ACC112 (cell line): ENCODE results near the gene TUT1.
A peak's percentile ranks its signal among the peaks of the same experiment; 100 is the strongest.

Experiments used
- H2AFZ ChIP-seq: fragments of 200-600 bp; sonication (generic); one replicate; pipeline ENCODE4 v1.6.0; 2017; ENCODE audit warnings: antibody characterized with exemption, low read length; ENCODE audit not compliant: unreplicated experiment
- H3K27ac ChIP-seq: fragments of 200-600 bp; sonication (generic); 2 replicates; pipeline ENCODE4 v1.5.1; 2014; ENCODE audit warnings: low read depth, mild to moderate bottlenecking, antibody characterized with exemption, low read length, moderate library complexity
- H3K27me3 ChIP-seq: fragments of 200-600 bp; sonication (generic); 2 replicates; pipeline ENCODE4 v1.6.1; 2014; ENCODE audit warnings: mild to moderate bottlenecking, antibody characterized with exemption, low read length, moderate library complexity, mixed read lengths; ENCODE audit not compliant: insufficient read depth
- H3K36me3 ChIP-seq: fragments of 200-600 bp; sonication (generic); 2 replicates; pipeline ENCODE4 v1.6.1; 2016; ENCODE audit warnings: mild to moderate bottlenecking, antibody characterized with exemption, low read length, moderate library complexity, mixed read lengths; ENCODE audit not compliant: insufficient read depth
- H3K4me1 ChIP-seq: fragments of 200-600 bp; sonication (generic); one replicate; pipeline ENCODE4 v1.6.1; 2016; ENCODE audit warnings: low read length, mixed read lengths; ENCODE audit not compliant: insufficient read depth, unreplicated experiment, control insufficient read depth
- H3K4me3 ChIP-seq: fragments of 200-600 bp; sonication (generic); 2 replicates; pipeline ENCODE4 v1.5.1; 2014; ENCODE audit warnings: mild to moderate bottlenecking, low read depth, low read length
- H3K79me2 ChIP-seq: fragments of 200-600 bp; sonication (generic); one replicate; pipeline ENCODE4 v1.6.0; 2016; ENCODE audit warnings: low read length; ENCODE audit not compliant: control insufficient read depth, unreplicated experiment, insufficient read depth

Gene TUT1

DNA sequence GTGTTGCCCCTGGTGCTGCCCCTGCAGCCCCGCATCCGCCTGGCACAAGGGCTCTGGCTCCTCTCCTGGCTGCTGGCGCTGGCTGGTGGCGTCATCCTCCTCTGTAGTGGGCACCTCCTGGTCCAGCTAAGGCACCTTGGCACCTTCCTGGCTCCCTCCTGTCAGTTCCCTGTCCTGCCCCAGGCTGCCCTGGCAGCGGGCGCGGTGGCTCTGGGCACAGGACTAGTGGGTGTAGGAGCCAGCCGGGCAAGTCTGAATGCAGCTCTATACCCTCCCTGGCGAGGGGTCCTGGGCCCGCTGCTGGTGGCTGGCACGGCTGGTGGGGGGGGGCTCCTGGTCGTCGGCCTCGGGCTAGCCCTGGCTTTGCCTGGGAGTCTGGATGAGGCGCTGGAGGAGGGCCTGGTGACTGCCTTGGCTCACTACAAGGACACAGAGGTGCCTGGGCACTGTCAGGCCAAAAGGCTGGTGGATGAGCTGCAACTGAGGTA is 22.0 kb upstream of the TUT1 start:
- Histone ChIP-seq H3K36me3 (no peaks in the 10 kb centered on the region), H3K4me3 (no peak overlapping the region), H2AFZ (no peak overlapping the region), H3K79me2 (peaks cover 8% of the 10 kb centered on the region), H3K27me3 (no peaks in the 10 kb centered on the region), H3K27ac (peak overlapping the region; percentile 56), H3K4me1 (peaks cover 20% of the 10 kb centered on the region)

DNA sequence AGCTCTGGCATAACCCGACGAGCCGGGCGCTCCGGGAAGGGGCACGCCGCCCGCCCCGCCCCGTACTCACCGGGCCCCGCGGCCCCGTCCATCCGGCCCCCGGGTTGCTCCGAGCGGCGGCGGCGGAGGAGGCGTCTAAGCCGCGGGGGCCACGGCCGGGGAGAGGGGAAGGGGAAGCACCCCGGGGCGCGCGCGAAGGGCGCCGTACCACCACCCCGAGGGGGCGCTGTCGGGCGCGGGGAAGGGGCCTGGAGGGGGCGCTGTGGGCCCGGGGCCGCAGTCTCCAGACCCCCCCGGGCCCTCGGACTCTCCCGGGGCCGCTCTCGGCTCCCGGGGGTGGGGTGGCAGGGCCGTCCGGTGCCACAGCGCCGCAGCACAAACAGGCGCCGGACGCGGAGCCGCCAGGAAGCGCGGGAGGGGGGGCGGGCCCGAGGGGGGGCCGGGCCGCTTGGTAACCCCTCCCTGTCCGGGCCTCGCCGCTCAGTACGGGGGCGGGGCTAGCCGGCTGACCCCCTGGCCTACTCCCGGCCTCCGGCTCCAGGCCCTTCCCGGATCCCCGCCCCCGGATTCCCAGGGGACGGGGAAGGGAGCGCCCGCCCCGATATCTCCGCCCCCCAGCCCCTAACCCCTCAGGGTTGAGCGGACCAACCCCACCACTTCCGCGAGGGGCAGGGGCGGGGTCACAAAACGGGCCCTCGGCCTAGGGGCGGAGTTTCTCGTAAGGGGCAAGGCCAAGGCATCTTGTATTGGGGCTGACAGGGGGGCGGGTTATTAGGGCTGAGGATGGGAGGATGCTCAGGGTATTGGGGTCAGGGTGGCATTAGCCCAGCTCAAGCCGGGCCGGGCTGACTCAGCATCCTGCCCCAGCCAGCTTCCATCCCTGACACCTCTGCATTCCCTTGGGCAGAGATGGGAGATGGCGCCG is 21.3 kb upstream of the TUT1 start, which contains the start of the genes EML3 and ROM1:
EML3 (minus strand) TSS at position 410 of the 925 bp plus-strand sequence; CDS start at position 92, 318 bp downstream.
ROM1 (plus strand) TSS at position 892 of the 925 bp plus-strand sequence; CDS start at position 917, 25 bp downstream.
- H3K4me3 ChIP-seq, result peak within 1 kb of the TSS; percentile 82
- peak within 1 kb of the TSS; percentile 56 for H3K27ac ChIP-seq
- peaks cover 8% of the 10 kb centered on the region for H3K79me2 ChIP-seq
- peak within 1 kb of the TSS; percentile 4 for H2AFZ ChIP-seq
- no peaks in the 10 kb centered on the region for H3K27me3 ChIP-seq
- H3K4me1 ChIP-seq, result peaks cover 20% of the 10 kb centered on the region
- no peaks in the 10 kb centered on the region for H3K36me3 ChIP-seq

DNA sequence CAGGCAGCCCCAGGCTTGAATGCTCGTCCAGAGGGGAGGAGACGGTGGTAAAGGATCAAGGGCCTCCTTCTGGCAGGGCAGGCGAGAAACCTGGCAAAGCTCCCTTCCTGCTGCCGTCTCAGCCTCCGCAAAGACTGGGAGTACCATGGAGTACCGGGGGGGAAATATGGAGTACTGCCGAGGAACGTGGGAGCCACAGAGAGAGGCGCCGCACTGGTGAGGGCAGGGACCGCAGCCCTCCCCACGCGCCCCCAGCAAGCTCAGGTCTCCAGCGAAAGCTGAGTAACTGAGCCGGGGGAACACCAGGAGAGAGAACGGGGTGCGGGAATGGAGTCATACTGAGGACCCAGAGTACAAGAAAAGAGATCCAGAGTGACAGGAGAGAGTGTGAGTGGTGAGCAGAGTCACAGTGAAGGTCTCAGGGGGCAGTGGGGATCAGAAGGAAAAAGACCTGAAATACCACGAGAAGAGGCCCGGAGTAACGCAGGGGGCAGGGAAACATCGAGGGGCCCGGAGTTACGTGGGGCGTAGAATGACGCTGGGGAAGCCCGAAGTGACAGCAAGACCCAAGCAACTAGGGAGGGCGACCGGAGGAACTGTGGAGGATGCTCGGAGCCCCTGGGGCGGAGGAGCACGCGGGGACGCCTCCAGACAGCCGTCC is 20.5 kb upstream of the TUT1 start:
- Histone ChIP-seq H3K36me3 (no peaks in the 10 kb centered on the region), H3K27me3 (no peaks in the 10 kb centered on the region), H3K4me3 (peak overlapping the region; percentile 82), H3K4me1 (peaks cover 20% of the 10 kb centered on the region), H2AFZ (peak overlapping the region; percentile 4), H3K79me2 (peaks cover 8% of the 10 kb centered on the region), H3K27ac (peak overlapping the region; percentile 56)

DNA sequence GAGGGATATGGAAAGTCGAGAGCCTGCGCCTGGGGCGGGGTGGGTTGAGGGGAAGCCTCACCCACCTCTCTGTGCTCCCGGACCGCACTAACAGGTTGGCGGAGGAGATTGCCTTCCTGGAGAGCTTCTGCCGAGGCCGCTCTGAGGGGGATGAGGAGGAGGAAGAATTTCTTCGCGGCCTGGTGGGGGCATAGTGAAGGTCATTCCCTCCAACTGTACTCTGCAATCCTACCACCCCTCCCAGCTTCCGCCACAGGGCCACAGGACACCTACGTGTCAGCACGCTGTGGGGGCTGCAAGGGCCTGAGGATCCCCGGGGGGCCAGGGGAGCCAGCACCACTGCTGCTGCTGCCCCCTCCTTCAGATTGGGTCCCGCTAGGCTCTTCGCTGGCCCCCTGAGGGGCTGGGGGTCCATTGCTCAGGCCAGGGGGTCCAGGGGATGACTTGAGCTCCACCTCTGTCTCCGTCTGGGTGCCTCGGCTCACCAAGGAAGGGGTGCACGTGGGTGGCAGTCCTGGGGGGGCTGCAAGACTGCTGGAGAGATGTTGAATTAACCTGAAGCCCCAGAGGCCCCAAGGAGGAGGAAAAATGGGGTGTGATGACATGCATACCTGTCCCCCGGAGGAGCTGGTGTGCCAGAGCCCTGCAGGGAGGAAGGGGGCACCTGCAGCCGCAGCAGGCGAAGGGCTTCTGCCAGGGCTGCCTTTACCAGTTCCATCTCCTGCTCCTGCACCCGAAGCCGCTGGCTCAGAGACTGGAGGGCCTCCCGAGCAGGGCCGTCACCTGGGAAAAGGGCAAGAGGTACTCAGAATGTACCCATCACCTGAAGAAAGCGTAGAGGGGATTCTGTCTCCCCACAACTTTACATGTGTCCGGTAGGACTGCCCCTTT is 19.7 kb upstream of the TUT1 start:
- Histone ChIP-seq H3K27me3 (no peaks in the 10 kb centered on the region), H3K27ac (peak overlapping the region; percentile 56; the same call in 1 of the 2 replicates), H3K36me3 (peaks cover 4% of the 10 kb centered on the region; the same call in 1 of the 2 replicates), H3K4me3 (peak overlapping the region; percentile 82), H2AFZ (no peak overlapping the region), H3K79me2 (peaks cover 8% of the 10 kb centered on the region), H3K4me1 (peaks cover 20% of the 10 kb centered on the region)

GRCh38 chr11:62610403-62610802 is 19.1 kb upstream of the TUT1 start:
- Histone ChIP-seq H3K36me3 (peaks cover 7% of the 10 kb centered on the region; the same call in 1 of the 2 replicates), H3K4me3 (no peak overlapping the region; the same call in 1 of the 2 replicates), H3K27ac (no peak overlapping the region), H2AFZ (no peak overlapping the region), H3K4me1 (peaks cover 20% of the 10 kb centered on the region), H3K79me2 (peaks cover 8% of the 10 kb centered on the region), H3K27me3 (no peaks in the 10 kb centered on the region)

DNA sequence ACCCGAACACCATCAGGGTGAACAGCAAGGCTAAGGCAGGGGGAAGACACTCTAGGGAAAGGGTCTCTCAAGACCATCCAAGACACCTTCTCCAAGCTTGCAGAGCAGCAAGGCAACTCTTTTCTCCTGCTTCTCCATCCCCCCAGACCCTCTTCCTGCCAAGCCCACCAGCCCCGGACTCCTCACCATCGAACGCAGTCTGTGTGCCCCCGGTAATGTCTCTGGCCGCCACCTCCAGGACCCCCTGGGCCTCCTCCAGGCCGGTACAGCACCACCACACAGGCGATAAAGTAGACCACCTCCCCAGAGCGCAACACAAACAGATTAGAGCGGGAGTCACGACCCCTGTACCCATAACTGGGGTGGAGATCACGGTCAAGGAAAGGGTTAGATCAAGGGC is 17.5 kb upstream of the TUT1 start:
- peaks cover 8% of the 10 kb centered on the region for H3K79me2 ChIP-seq
- peaks cover 7% of the 10 kb centered on the region; the same call in 1 of the 2 replicates for H3K36me3 ChIP-seq
- H3K27ac ChIP-seq, result no peak overlapping the region
- no peak overlapping the region for H3K4me3 ChIP-seq
- peaks cover 20% of the 10 kb centered on the region for H3K4me1 ChIP-seq
- H3K27me3 ChIP-seq, result no peaks in the 10 kb centered on the region
- H2AFZ ChIP-seq, result no peak overlapping the region

GRCh38 chr11:62607714-62608113 is 16.4 kb upstream of the TUT1 start:
- no peak overlapping the region for H3K4me3 ChIP-seq
- H3K79me2 ChIP-seq, result peaks cover 8% of the 10 kb centered on the region
- H2AFZ ChIP-seq, result no peak overlapping the region
- H3K4me1 ChIP-seq, result peaks cover 14% of the 10 kb centered on the region
- H3K27me3 ChIP-seq, result no peaks in the 10 kb centered on the region
- peaks cover 7% of the 10 kb centered on the region; the same call in 1 of the 2 replicates for H3K36me3 ChIP-seq
- H3K27ac ChIP-seq, result no peak overlapping the region

GRCh38 chr11:62605902-62606301 is 14.6 kb upstream of the TUT1 start:
- Histone ChIP-seq H3K4me1 (peaks cover 12% of the 10 kb centered on the region), H3K36me3 (peaks cover 7% of the 10 kb centered on the region; the same call in 1 of the 2 replicates), H3K4me3 (no peak overlapping the region), H2AFZ (no peak overlapping the region), H3K27ac (no peak overlapping the region), H3K79me2 (peaks cover 11% of the 10 kb centered on the region), H3K27me3 (no peaks in the 10 kb centered on the region)

- peaks cover 13% of the 10 kb centered on the region for H3K79me2 ChIP-seq
- H3K36me3 ChIP-seq, result peaks cover 7% of the 10 kb centered on the region; the same call in 1 of the 2 replicates
- H3K4me1 ChIP-seq, result peaks cover 7% of the 10 kb centered on the region
- H2AFZ ChIP-seq, result no peak overlapping the region
- no peaks in the 10 kb centered on the region for H3K27me3 ChIP-seq
- no peak overlapping the region for H3K4me3 ChIP-seq
- no peak overlapping the region for H3K27ac ChIP-seq
These were observed 14.1 kb upstream of the TUT1 start for GRCh38 chr11:62605467-62605866.
